ENCODE results near the gene CFAP69. TPM values are rescaled to one million over a fixed set of nuclear protein-coding genes. Genes with fewer than 3 reads are reported as not detected.

CFAP69 gene
- total RNA-seq, 1 experiment from 2014 or later: 4.1 TPM

- TF ChIP-seq, protein P1, sequence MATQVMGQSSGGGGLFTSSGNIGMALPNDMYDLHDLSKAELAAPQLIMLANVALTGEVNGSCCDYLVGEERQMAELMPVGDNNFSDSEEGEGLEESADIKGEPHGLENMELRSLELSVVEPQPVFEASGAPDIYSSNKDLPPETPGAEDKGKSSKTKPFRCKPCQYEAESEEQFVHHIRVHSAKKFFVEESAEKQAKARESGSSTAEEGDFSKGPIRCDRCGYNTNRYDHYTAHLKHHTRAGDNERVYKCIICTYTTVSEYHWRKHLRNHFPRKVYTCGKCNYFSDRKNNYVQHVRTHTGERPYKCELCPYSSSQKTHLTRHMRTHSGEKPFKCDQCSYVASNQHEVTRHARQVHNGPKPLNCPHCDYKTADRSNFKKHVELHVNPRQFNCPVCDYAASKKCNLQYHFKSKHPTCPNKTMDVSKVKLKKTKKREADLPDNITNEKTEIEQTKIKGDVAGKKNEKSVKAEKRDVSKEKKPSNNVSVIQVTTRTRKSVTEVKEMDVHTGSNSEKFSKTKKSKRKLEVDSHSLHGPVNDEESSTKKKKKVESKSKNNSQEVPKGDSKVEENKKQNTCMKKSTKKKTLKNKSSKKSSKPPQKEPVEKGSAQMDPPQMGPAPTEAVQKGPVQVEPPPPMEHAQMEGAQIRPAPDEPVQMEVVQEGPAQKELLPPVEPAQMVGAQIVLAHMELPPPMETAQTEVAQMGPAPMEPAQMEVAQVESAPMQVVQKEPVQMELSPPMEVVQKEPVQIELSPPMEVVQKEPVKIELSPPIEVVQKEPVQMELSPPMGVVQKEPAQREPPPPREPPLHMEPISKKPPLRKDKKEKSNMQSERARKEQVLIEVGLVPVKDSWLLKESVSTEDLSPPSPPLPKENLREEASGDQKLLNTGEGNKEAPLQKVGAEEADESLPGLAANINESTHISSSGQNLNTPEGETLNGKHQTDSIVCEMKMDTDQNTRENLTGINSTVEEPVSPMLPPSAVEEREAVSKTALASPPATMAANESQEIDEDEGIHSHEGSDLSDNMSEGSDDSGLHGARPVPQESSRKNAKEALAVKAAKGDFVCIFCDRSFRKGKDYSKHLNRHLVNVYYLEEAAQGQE (IDR thresholded peaks at IDR 0.05; ENCODE audit: low read depth): no peak
- TF ChIP-seq SIN3A (IDR thresholded peaks at IDR 0.05; ENCODE audit: low read depth) (no peak), YY1 (IDR thresholded peaks at IDR 0.05; ENCODE audit: extremely low read depth, insufficient replicate concordance, low read depth, low read length) (no peak), ZNF274 (IDR thresholded peaks at IDR 0.05; ENCODE audit: low read depth, low read length) (no peak), CEBPB (IDR thresholded peaks at IDR 0.05; ENCODE audit: low read depth) (no peak), RAD21 (IDR thresholded peaks at IDR 0.05; ENCODE audit: low read depth) (no peak), EZH2 (IDR thresholded peaks at IDR 0.05) (no peak), SRF (IDR thresholded peaks at IDR 0.05; ENCODE audit: low read depth) (no peak), ELF1 (IDR thresholded peaks at IDR 0.05; ENCODE audit: borderline replicate concordance, low read depth) (no peak), FOSL1 (IDR thresholded peaks at IDR 0.05; ENCODE audit: low read depth) (no peak), CBX3 (IDR thresholded peaks at IDR 0.05; ENCODE audit: low read depth) (no peak), EZH2phosphoT487 (IDR thresholded peaks at IDR 0.05; ENCODE audit: borderline replicate concordance) (no peak), TCF7L2 (IDR thresholded peaks at IDR 0.05; ENCODE audit: borderline replicate concordance, extremely low read depth, insufficient read depth, insufficient read length) (no peak), ZFX (IDR thresholded peaks at IDR 0.05) (no peak), POLR2A (IDR thresholded peaks at IDR 0.05; ENCODE audit: borderline replicate concordance, extremely low read depth, insufficient read depth, insufficient read length) (no peak)
- TF ChIP-seq, protein P2, sequence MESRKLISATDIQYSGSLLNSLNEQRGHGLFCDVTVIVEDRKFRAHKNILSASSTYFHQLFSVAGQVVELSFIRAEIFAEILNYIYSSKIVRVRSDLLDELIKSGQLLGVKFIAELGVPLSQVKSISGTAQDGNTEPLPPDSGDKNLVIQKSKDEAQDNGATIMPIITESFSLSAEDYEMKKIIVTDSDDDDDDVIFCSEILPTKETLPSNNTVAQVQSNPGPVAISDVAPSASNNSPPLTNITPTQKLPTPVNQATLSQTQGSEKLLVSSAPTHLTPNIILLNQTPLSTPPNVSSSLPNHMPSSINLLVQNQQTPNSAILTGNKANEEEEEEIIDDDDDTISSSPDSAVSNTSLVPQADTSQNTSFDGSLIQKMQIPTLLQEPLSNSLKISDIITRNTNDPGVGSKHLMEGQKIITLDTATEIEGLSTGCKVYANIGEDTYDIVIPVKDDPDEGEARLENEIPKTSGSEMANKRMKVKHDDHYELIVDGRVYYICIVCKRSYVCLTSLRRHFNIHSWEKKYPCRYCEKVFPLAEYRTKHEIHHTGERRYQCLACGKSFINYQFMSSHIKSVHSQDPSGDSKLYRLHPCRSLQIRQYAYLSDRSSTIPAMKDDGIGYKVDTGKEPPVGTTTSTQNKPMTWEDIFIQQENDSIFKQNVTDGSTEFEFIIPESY (IDR thresholded peaks at IDR 0.05; ENCODE audit: extremely low read depth, insufficient replicate concordance, low read length): no peak
- TF ChIP-seq, protein P3, sequence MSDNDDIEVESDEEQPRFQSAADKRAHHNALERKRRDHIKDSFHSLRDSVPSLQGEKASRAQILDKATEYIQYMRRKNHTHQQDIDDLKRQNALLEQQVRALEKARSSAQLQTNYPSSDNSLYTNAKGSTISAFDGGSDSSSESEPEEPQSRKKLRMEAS (IDR thresholded peaks at IDR 0.05): no peak
- TF ChIP-seq, protein P4, sequence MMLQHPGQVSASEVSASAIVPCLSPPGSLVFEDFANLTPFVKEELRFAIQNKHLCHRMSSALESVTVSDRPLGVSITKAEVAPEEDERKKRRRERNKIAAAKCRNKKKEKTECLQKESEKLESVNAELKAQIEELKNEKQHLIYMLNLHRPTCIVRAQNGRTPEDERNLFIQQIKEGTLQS (IDR thresholded peaks at IDR 0.05): no peak
- ATAC-seq (no peak), DNase-seq (ENCODE audit: low read depth, low spot score) (no peak)
- intact Hi-C loops (cut with micrococcal nuclease): loop anchor here (5.0 kb wide), 1 partner anchor 56 kb away; no protein-coding TSS in a partner anchor
- Histone ChIP-seq H3K4me1 (ENCODE audit: control insufficient read depth in 1 of 2, insufficient read depth in 2 of 2, low read length in 2 of 2) (peaks cover 9 to 22% of the 10 kb centered on the region in 2 experiments), H3K79me2 (ENCODE audit: insufficient read depth, low read length) (peaks cover 8% of the 10 kb centered on the region; the same call in 1 of the 2 replicates), H3K4me3 (replicated peaks in 1 of 2; ENCODE audit: low read depth in 1 of 2, low read length in 2 of 2) (no peak overlapping the region), H3K9ac (ENCODE audit: low read length) (no peak overlapping the region), H3K27ac (ENCODE audit: low read depth, low read length) (no peak overlapping the region), H2AFZ (ENCODE audit: low read depth, low read length, poor library complexity, severe bottlenecking) (no peak overlapping the region), H3K36me3 (ENCODE audit: control insufficient read depth in 1 of 2, insufficient read depth in 2 of 2, low read length in 2 of 2) (no peaks in the 10 kb centered on the region), H3K4me2 (ENCODE audit: low read length) (peak overlapping the region; percentile 97; the same call in 1 of the 2 replicates), H3K9me2 (ENCODE audit: insufficient read depth) (no peaks in the 10 kb centered on the region), H4K20me1 (ENCODE audit: insufficient read depth) (no peaks in the 10 kb centered on the region), H3K9me3 (ENCODE audit: control insufficient read depth in 1 of 2, insufficient read depth in 1 of 2, low read depth in 1 of 2, low read length in 2 of 2) (no peaks in the 10 kb centered on the region), H3K27me3 (ENCODE audit: insufficient read depth, low read length) (no peaks in the 10 kb centered on the region)
- BruUV-seq (replicated peaks): no TSS peak
- ChIA-PET POLR2A (no interaction called here), RAD21 (ENCODE audit: low non-redundant PET in 1 of 2, low total read pairs in 2 of 2, uncharacterized antibody in 2 of 2, unreplicated experiment in 2 of 2) (no interaction called here), CTCF (no interaction called here)
Measured at GRCh38 chr7:90213521-90213920, 31.5 kb upstream of the CFAP69 start.
